GM12873 (cell line): ENCODE results near the gene PPP1R3C.

Experiments
- CTCF ChIP-seq: IDR thresholded peaks from 2 replicates; pipeline ENCODE4 v1.5.1; 2012; ENCODE audit warnings: low read depth, mild to moderate bottlenecking, moderate library complexity, low read length, control low read depth; ENCODE audit not compliant: insufficient read depth; ENCODE audit errors: missing control alignments

The PPP1R3C gene

DNA sequence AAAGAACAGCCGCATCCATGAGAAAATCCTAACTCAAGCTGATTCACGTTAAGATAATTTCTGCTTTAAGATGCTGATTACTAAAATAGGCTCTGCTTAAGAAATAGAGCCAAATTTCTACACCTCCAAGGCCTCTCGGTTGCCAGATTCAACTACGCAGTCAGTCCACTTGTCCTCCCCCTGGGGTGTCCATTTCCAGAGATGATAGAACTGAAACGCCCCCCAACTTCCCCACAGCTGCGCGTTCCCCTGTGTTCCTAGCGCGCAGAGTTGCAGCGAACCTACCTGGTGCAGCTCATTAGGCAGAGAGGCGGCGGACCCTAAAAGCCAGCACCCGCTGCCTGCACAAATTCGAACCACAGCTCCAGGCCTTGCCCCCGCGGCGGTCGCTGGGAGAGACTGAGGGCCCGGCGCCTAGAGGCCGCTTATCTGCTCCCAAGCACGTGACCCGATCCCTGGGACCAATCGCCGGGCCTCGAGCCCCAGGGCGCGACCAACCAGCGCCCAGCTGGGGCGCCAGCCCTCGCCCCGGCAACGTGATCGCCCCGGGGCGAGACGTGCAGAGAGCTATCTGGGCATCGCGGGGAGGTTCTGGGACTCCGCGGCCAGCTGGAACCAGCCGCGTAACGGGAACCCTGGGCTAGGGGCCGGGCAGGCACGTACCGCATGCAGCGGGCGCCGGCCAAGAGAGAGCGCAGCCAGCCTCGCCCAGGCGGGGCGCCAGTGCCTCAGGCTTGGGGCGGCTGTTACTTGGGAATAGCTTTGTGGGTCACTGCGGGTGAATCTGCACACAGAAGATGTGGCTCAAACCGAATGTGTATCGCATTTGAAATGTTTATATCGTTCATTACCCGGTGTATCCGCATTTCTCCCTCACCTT is at the start of gene PPP1R3C:
PPP1R3C (minus strand) TSS at position 401 of the 880 bp plus-strand sequence; CDS start at position 299, 102 bp downstream.
- TF ChIP-seq CTCF: peak; percentile 19

DNA sequence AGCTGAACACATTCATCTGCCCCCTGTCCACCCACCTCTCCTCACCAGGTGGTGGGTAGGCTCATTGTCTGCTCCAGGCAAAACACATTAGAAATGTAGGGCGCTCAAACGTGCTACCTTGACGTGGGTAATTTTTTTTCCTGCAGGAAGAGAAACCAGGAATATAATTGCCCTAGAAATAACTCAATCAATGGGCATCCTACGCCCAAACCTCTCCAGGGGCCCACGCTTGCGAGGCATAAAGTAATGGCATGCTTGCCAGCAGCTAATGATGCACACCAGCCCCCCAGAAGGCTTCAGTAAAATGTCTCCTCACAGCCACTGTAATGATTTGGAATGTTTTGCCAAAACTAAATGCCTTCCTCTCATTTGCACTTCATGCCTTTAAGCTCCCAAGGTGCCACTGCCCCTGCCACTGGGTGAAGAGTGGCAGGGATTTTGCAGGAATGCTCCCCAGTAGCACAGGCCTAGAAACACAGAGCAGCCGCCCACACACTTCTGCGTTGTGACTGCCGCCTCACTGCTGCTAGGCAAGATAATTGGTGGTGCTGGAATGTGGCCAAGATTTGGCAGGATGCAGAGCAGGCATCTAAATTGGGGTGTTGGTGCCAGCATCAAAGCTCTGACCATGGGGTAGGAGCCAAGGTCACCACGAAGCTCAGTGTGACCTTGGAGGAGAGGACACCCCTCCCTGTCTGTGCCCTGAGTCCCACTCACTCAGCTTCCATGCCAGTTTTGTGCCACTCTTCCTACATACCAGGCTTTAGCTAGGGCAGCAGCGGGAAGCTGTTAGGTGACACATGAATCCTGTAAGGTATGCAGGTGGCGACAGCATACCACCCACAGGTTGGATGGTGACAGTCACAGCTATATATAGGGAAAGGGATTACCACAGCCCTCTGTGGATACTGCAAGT is 48.7 kb upstream of the PPP1R3C start:
- no peak for TF ChIP-seq CTCF

DNA sequence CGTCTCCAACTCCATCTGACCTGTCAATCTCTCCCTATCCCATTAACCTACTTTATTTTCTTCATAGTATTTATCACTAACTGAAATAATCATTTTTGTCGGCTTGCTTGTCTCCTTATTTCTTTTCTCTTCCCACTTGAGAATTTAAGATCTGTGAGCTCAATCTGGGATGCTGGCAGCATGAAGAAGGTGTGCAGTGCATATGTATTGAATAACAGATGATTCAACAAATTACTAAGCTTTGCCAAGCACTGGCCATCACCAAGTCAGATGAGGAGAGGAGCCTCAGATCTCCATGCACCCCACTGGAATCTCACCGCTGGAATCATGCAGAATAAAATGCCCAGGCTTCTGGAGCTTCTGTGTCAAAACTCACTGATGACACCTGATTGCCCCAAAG is 47.6 kb upstream of the PPP1R3C start:
- no peak for TF ChIP-seq CTCF

- TF ChIP-seq CTCF: no peak
Observed at GRCh38 chr10:91679296-91679695, 46.4 kb upstream of the PPP1R3C start.

GRCh38 chr10:91677911-91678310 is 45.0 kb upstream of the PPP1R3C start:
- TF ChIP-seq CTCF: no peak

- TF ChIP-seq CTCF: no peak
Observed at GRCh38 chr10:91672021-91672608, 39.2 kb upstream of the PPP1R3C start.
